HG02943 (cell line): ENCODE measurements around the gene KCNQ1.

Experiments used
- ATAC-seq: cut with Tn5 transposase; IDR thresholded peaks from one replicate; pipeline ENCODE4 v1.9.1; 2021; ENCODE audit warnings: mild to moderate bottlenecking, low read depth, moderate library complexity; ENCODE audit not compliant: unreplicated experiment

Gene KCNQ1

DNA sequence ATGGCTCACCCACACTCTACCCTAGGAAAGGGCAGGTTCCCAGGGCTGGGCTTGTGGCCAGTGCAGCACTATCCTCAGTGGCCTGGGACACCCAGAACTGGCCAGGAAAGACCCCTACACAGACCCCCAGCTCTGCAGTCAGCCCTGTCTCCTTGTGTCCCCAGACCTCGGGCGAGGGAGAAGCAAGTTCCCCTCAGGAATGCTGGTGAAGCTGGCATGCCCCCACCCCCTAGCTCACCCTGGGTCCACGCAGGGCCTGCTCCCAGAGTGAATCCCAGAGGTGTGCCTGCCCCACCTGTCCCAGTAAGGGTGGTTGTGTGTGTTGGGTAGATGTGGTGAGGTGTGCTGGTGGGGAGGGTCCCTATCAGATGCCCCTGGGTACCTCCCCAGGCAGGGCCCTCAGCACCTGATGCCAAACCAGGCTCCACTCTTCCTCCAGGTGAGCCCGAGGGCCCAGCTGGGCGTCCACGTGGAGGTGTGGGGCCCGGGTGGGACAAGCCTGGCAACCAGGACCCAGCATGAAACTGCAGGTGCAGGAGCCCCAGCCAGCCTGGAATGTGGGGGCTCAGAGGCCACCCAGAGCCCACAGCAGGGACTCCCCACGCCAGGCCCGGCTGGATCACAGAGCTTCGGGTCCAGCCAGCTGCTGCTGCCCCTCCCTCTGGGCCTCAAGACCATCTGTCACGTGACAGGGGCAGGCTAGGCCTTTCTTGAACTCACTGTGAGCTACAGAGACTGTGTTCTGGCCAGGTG, 303.4 kb downstream of the KCNQ1 start:
- ATAC-seq = no peak

DNA sequence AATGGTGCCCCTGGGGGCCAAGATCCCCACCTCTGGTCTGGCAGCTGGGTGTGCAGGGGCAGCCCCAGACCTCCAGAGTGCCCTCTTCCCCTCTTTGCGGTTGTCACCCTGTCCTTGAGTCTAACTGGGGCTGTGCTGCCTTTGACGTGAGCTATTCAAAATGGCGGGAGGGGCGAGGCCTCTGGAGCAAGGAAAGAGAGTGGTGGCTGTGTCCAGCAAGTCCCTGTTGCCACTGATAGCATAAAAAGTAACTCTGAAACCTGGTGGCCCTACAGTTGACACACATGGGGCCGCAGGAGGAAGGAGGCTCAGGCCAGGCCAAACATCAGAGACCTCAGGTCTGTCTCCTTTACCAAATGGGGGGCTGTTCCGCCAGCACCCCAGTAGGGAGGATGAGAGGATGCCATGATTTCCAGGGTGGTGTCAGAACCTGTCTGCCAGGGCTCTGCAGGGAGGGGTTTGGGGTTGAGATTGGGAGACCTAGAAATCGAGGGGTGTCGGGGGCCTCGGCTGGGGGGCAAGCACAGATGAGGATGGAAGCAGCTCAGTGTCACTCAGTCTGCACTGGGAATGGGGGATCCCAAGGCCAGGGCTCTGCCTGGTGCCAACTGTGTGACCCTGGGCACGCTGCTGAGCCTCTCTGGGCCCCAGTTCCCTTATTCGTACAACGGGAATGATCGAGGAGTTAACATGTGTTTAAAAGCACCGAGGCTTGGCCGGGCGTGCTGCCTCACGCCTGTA, 304.2 kb downstream of the KCNQ1 start:
- no peak for ATAC-seq

DNA sequence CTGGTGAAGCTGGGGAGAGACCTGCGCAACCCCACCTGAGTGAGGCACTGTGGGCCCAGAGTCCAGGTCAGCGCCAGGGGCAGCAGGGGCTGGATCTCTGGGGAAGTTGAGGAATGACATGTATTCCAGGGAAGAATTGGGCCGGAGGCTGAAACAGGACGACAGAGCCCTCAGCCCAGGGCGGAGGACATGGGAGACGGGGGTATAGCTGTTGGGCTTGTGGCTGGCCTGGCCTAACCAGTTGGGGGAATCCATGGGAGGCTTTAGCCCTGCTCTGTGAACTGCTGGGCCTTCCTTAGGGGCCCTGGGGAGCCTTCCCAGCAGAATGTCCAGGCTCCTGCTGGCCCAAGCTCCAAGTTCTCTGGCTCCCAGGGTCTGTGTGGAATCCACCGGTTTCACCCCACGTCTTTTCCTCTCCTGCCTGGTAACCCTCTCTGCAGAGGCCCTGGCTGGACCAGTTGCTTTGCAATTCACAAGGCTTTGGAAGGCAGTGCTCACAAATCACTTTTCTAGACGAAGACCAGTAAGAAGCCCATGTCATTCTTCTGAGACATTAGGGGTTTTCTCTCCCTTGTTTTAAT, 305.4 kb downstream of the KCNQ1 start:
- no peak for ATAC-seq

DNA sequence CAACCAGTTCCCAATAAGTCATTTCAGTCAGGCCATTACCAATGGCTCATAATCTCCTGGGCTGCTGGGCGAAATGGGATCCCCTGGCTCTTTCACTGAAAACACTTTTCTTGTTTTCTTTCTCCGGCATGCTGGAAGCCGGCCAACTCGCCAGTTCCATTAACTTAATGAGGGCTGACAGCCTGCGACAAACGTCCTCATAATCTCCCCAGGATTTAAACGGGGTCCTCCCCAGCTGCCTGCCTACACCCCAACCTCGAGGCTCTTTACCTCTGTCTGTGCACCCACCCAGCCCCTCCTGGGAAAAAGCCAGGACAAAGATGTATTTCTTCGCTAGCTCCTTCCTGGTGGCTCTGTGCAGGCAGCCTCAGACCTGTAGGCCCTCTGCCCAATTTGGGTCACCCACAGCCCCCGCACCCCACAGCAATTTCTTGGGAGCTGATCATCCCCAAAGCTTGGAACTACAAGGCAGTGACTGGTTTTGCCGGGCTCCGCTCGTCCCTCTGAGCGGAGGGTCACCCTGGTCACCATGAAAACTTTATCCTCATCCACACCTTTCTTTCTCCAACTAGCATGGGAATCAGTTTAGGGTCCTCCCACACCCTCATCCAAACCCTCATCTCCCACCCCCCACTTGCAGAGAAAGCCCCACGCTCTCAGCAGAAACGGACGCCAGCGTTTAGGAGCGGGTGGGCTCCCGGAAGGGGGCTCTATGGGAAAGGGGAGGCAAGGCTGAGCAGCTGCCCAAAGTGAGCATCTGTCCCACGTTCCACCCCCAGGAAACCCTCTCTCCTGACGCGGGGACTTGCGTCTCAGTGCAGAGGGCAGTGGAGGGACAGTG, 306.1 kb downstream of the KCNQ1 start:
- no peak for ATAC-seq

DNA sequence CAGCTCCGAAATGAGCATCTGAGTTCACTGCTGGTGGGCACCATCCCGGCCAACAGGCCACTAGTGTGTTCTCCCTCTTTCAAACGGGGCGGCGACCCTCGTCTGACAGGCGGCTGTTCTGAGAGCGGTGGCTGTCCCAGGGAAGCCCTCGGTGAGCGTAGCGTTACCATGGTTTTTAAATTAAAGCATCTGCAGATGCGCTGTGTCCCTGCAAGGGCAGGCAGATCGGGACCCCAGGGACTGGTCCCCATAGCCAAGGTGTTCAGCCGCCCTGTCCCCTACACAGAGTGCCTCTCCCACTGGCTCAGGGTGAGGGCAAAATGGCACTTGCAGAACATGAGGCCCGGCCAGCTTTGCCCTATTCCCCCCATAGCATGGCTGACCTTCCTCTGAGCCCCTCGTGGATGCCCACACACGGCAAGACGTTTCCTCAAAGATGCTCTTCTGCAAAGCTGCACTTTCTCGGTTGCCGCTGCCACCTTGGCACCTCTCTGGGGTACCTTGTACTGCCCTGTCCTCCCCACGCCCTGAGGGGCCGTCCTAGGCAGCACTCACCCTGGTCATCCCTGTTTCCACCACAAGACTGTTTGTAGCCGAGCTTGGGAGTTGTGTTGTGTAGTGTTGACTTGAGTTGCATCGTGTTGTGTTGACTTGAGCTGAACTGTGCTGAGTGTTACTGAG, 306.9 kb downstream of the KCNQ1 start:
- ATAC-seq = no peak

- no peak for ATAC-seq
Observed at GRCh38 chr11:2752204-2752770, 307.5 kb downstream of the KCNQ1 start.

DNA sequence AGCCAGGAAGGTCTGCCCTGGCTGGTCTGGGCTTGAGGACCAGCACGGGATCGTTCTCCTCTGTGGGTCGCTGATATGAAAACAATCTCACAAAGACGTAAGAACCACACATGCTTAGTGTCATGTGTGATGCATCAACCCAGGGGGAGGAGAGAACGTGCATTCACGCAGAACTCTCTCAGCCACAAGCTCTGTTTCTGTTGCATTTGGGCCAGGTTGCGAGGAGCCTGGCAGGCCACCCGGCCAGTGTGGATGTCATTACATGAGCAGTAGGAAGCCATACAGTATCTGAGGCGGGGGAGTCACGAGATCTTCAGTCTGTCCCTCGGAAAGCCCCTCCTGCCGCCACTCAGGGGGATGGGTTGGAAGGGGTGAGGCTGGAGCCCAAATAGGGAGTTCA, 308.1 kb downstream of the KCNQ1 start:
- no peak for ATAC-seq

- ATAC-seq = no peak
Observed at GRCh38 chr11:2754008-2754407, 309.2 kb downstream of the KCNQ1 start.

DNA sequence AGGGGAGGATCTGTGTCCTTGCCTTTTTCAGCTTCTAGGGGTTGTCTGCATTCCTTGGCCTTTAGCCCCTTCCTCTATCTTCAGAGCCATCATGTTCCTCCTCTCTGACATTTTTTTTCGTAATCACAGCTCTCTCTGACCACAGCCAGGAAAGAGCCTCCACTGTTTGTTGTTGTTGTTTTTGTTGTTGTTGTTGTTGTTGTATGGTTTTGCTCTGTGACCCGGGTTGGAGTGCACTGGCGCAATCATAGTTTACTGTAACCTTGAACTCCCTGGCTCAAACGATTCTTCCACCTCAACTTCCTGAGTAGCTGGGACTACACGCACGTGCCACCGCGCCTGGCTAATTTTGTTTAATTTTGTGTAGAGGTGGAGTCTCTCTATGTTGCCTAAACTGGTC, 310.3 kb downstream of the KCNQ1 start:
- no peak for ATAC-seq

- ATAC-seq = no peak
Observed at GRCh38 chr11:2758751-2759150, 313.9 kb downstream of the KCNQ1 start.

- ATAC-seq = no peak
Observed at GRCh38 chr11:2759228-2760195, 314.7 kb downstream of the KCNQ1 start.

GRCh38 chr11:2760196-2760871, 315.5 kb downstream of the KCNQ1 start:
- ATAC-seq = no peak

GRCh38 chr11:2761131-2762030, 316.6 kb downstream of the KCNQ1 start:
- no peak for ATAC-seq

DNA sequence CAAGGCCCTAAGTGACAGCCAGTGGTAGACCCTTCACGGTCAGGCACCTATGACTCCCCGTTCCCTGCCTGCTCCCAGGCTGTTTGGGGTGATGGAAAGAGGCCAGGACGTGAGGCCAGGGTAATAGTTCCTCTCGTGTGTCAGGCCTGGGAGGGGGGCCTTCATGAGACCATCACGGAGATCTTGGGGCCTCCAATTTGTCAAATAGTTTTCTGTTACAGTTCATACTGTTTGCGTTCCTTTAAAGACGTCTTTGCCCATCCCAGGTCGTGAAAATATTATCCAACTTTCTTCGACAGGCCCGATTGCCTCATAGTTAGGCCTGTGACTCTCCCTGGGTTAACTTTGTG, 317.2 kb downstream of the KCNQ1 start:
- ATAC-seq = no peak

GRCh38 chr11:2762451-2762850, 317.6 kb downstream of the KCNQ1 start:
- ATAC-seq = no peak

DNA sequence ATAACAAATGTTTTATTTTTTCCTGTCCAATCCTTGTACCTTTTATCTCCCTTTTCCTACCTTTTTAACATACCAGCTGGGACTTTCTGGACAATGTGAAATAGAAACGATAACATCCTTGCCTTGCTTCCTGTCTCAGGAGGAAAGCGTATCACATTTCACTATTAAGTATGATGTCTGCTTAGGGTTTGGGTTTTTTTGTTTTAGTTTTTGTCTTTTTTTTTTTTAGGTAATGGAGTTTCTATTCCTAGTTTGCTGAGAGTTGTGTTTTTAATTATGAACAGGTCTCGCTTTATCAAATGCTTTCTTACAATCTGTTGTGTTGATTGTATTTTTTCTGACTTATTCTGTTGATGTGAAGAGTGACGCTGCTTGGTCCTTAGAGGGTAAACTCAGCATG, 319.2 kb downstream of the KCNQ1 start:
- ATAC-seq = no peak

- ATAC-seq = no peak
Observed at GRCh38 chr11:2765491-2765890, 320.7 kb downstream of the KCNQ1 start.
